Hematopoietic multipotent progenitor cell treated with erythropoietin and hydrocortisone succinate and interleukin-3 and kit ligand, for 8 days (in vitro differentiated cells): ENCODE data around the gene CRYGS.
"Not testable (repeated sequence)": the region's sequence is repeated elsewhere in the genome, so short reads cannot be mapped to it uniquely, and the experiment has no call there.

Experiments
- DNase-seq: peaks from one replicate; pipeline ENCODE4 v3.0.0-alpha.2; 2015

The CRYGS gene

GRCh38 chr3:186544281-186544680 lies at the start of gene CRYGS:
Gene CRYGS, minus strand, starts transcription at chr3:186544380. Its CDS starts 54 bp downstream, at chr3:186544326.
- no peak for DNase-seq

- DNase-seq = no peak
Measured at GRCh38 chr3:186593862-186594261, 49.7 kb upstream of the CRYGS start.

- DNase-seq = no peak
Measured at GRCh38 chr3:186592682-186593081, 48.5 kb upstream of the CRYGS start.

DNA sequence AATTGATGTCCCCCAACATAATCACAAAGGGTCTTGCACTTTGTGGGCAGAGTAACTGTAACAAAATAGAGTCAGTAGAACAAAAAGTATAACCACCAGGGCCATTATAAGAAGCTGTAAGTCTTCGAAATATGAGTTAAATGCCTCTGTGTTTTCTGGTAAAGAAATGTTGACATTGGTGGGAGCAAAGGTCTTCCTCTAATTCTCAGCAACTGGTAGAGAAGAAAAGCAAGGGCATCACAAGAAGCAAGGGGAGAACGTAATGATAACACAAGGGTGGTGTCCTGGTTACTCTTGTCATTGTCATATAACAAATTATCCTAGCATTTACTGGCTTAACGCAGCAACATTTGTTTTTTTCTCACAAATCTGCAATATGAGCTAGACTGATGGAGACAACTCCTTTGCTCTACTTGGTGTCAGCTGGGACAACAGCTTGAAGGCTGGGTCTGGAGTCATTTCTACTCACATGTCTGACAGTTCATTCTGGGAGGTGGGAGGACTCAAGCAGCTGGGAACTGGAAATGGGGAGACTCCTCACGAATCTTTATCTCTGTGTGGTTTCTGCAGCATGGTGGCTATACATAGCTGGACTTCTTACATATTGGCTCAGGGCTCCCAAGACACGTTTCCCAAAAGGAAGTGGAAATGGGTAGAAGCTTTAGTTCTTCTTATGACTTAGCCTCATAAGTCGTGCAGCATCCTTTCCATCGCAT lies 46.6 kb upstream of the CRYGS start:
- no peak for DNase-seq

- DNase-seq = no peak
Measured at GRCh38 chr3:186589856-186590579, 45.8 kb upstream of the CRYGS start.

DNA sequence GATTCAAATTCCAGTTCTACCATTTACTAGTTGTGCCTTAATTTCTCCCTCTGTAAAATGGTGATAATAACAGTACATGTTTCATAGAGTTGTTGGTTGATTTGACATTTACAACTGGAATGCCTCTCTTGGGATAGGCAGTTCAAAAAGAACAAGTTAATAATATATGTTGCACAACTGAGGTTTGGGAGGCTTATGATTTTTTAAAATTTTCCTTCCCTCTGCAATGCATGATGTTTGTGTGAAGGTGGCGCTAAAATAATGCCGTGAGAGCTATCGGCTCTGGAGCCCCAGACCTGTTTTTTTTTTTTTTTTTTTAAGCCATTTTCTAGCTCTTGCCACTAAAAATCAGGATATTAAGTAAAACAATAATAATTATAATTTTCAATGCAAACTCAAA lies 44.9 kb upstream of the CRYGS start:
- DNase-seq = peak; percentile 33

GRCh38 chr3:186588632-186589031 lies 44.5 kb upstream of the CRYGS start:
- no peak for DNase-seq

DNA sequence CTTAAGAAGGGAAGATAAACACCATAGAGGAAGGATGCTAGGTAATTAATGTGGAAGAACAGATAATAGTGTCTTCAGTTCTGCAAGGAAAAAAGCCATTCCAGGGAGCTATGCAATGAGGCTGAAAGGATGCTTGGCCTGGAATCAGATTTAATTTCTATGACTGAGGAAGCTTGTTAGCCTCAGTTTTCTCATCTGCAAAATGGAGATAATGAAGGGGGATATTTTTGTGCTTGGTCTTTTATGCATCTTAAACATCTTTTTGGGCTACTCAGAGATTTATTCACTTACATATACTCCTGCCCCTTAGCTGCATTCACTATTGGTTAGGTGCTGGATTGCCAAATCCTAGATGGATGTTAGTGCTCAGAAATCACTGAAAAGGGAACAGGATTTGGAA lies 43.0 kb upstream of the CRYGS start:
- no peak for DNase-seq

- not testable (repeated sequence) for DNase-seq
Measured at GRCh38 chr3:186586245-186586644, 42.1 kb upstream of the CRYGS start.

- DNase-seq = no peak
Measured at GRCh38 chr3:186583831-186584230, 39.7 kb upstream of the CRYGS start.

DNA sequence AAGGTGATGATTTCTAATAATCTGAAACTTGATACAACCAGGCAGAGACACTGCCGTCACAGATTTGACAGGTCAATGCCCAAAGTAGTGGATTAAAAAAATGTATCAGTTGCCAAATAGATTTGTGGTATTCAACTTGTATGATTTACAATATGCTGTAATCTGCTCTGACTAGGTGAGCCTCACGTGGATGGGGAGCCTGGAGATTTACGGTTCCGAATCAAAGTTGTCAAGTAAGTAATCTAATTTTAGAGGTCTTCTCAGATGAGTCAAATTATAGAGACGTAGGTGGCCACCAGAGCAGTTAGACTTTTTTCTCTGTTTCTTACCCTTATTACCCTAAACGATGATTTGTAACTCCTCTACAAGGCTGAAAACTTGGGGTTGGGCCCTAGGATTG lies 38.4 kb upstream of the CRYGS start:
- no peak for DNase-seq

- no peak for DNase-seq
Measured at GRCh38 chr3:186580785-186581184, 36.6 kb upstream of the CRYGS start.

DNA sequence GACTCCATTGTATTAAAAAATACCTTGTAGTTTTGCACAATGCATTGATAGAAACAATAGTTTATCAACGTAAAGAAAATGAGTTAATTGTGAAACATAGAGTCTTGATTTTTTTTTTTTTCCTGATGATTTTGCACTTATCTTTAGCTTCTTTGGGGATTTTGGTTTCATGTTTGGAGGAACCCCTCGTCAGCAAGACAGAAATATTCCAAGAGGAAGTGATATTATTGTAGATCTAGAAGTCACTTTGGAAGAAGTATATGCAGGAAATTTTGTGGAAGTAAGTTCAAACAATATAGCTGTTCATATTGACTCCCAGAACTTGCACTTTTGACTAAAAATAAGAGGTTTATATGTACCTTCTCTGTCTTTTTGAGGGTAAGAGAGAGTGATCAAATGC lies 33.3 kb upstream of the CRYGS start:
- no peak for DNase-seq

DNA sequence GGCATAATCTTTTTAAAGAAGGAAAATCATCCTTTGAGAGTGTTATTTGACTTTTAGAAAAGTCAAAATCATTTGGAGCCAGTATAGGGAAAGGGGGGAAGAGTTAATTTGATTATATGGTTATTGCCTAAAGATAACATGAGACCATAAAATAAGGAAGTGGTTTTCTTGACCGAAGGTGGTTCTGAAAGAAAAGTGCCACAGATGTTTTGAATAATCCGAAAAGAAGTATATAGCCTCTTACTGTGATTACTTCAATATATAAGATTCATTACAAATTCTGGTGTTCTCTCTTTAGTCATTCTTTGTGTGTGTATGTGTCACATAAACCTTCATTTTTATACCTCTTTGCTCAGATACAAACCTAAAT lies 27.4 kb upstream of the CRYGS start:
- DNase-seq = no peak

DNA sequence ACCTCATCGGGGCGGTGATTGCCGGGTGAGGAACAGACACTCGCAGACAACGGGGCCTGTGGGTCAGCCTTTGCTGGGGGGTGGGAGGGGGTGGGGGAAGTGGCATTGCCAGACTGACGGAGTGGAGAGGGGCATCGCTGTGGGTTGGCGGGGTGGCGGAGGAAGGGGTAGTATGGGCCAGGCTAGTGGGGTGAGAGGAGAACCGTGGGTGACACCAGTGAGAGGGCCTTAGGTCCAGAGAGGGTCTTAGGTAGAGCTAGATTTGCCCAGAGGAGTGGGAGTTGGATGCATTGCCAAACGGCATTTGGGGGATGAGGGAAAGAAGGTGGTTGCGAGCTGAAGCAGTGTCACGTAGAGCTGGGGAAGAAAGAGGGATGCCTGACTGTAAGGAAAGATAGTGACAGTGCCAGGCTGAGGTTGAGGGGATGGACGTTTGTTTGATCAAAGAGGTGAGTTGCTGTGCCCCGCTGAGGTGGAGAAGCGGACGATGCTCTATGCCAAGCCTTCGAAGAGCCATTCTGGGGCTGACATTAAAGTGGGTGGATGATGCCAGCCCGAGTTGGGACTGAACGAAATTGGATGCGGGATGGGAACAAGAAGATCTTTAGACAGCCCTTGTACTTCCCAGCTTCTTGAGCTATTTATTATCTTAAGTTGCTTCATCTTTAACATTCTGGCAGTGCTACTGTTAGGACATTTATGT lies 26.9 kb upstream of the CRYGS start:
- no peak for DNase-seq

DNA sequence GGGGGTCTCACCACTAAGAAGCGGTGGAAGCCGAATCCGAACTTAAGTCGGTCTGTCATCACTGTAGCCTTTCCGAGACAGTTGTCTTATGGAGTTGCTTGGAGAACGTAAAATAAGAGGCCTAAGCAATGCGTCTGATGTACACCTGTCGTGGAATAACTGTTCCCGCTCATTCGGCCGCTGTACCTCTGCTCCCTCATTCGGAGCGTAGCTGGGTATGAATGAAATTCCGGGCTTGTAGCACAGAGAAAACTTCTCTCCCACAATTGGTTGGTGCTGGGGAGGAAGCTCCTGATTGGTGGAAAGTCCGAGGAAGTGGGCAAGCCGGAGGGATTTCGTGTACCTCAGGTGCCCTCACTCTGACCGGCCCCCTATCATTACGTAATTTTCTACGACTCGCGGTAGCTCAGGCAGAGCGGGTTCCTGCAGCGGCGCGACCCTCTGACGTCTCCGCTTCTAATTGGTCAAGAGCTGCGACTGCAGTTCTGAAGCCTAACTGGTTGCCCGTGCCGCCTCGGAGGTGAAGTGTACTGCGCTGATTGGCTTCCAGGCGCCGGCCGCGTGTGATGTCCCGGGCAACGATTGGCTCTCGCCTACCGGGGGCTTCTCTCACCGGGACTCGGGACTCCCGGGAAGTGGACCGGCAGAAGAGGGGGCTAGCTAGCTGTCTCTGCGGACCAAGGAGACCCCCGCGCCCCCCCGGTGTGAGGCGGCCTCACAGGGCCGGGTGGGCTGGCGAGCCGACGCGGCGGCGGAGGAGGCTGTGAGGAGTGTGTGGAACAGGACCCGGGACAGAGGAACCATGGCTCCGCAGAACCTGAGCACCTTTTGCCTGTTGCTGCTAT lies 26.1 kb upstream of the CRYGS start, which contains the start of gene DNAJB11:
Gene DNAJB11 (plus strand): TSS at position 625 of the 845 bp plus-strand sequence. CDS start 178 bp downstream, at position 803.
- peak; percentile 99 for DNase-seq

- DNase-seq = no peak
Measured at GRCh38 chr3:186569779-186570095, 25.6 kb upstream of the CRYGS start.

DNA sequence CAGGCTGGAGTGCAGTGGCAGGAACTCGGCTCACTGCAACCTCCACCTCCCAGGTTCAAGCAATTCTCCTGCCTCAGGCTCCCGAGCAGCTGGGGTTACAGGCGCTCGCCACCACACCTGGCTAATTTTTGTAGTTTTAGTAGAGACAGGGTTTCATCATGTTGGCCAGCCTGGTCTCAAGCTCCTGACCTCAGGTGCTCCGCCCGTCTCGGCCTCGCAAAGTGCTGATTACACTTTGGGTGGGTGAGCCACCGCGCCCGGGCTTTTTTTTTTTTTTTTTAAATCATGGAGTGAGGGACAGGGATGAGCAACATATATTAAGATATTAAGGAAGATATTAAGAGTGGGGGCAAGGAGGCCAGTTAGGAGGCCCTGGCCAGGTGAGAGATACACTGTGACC lies 25.2 kb upstream of the CRYGS start:
- DNase-seq = peak; percentile 51

DNA sequence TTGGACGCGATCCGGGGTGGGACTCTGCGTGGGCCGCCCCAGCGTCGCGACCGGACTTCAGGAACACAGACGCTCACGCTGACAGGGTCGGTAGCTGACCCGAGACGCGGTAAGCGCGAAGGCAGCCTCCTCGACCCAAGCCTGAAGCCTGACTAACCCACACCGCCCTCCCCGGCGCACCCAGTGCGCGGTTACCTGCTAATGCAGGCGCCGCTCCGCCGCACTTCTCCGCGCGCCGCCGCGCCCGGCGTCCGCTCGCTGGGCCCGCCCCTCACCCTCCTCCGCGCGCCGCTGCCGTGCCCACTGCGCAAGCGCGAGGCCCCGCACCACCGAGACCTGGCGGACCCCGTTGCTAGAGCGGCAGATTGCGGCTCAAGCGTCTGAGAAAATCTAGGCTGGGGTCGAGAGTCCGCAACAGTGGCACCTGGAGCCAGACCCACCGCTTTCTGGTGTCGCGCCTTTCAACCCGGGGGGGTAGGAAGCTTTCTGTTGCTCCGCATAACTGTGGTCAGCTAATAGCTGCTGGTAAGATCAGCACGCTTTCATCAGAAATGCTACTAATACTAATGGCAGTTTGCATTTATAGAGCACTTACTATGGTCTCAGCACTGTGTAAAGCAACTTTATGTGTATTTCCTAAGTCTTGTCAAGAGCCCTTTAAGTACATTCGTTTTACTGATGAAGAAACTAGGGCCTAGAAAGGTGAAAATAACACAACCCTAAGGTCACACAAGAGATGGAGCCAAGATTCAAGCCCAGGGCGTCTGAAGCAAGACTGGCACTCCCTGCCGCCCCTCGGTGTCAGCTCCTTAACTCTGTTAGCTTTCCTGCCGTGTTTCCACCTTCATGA lies 23.1 kb upstream of the CRYGS start, which contains the start of gene TBCCD1:
Gene TBCCD1 (minus strand): TSS at position 268 of the 850 bp plus-strand sequence. CDS start 3,010 bp downstream, outside the sequence.
- DNase-seq = peak; percentile 85

- no peak for DNase-seq
Measured at GRCh38 chr3:186566772-186567071, 22.5 kb upstream of the CRYGS start.

DNA sequence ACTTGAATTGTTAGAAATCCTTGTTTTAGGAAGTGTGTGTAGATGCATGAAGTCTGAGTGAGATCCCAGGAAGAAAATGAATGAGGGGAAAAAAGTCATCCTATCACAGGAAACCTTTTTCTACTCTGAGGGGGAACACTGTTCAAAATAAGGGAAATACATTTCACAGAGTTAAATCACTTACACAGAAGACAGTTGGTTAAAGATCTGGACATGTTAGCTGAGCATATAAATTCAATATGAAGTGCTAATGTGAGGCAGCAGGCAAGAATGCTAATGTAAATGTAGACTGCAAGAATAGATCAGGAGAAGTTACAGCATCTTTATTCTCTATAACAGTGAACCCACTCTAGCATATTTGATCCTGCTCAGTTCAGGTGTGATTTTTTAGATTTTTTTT lies 20.4 kb upstream of the CRYGS start:
- no peak for DNase-seq

DNA sequence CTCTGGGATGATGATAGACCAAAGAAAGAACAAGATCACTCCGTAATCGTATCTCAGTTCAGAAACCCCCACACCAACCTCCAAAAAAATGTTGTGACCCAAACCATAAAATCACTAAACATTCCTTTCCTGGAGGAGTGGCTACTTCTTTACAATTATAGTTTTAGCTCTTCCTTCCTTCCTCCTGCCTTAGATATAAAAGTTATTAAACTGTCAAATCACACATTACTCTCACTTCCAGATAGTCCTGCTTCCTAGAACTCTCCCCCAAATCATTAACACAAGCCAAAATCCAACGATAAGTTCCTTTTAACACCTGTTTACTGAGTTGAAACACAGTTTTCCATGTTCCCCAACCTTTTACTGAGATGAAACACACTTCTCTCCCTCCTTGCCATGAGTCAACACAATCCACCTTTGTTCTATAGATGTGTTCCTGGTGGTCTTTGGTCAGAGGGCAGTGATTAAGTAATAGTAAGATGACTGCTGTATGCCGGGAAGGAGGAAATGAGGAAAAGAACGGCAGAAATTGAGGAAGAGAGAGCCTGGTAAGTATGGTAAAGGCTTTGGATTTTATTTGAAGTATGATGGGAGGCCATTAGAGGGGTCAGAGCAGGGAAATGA lies 8.3 kb upstream of the CRYGS start:
- DNase-seq = no peak
